Skeletal muscle cell (primary cell): ENCODE results near the gene TBRG4.
A peak's percentile ranks its signal among the peaks of the same experiment; 100 is the strongest.
"Not testable (repeated sequence)": the region's sequence is repeated elsewhere in the genome, so short reads cannot be mapped to it uniquely, and the experiment has no call there.

ENCODE experiments used
- DNase-seq: peaks from one replicate; pipeline ENCODE4 v3.0.0-alpha.2; 2010; ENCODE audit warnings: low read depth
- H3K4me3 ChIP-seq: 2 replicates; pipeline ENCODE4 v1.5.1; 2011; ENCODE audit warnings: low read depth, mild to moderate bottlenecking, control low read depth, low read length, moderate library complexity

The TBRG4 gene

GRCh38 chr7:45111298-45112223, at the start of gene TBRG4:
Gene TBRG4, minus strand, starts transcription at chr7:45111697. Its CDS starts 2,460 bp downstream, at chr7:45109237.
- H3K4me3 ChIP-seq: peak within 1 kb of the TSS; percentile 88
- DNase-seq: peak; percentile 63

GRCh38 chr7:45161138-45161537, 49.6 kb upstream of the TBRG4 start:
- no peak for DNase-seq
- H3K4me3 ChIP-seq: no peak overlapping the region

GRCh38 chr7:45160417-45160881, 49.0 kb upstream of the TBRG4 start:
- no peak for DNase-seq
- no peak overlapping the region for H3K4me3 ChIP-seq

- DNase-seq: no peak
- no peak overlapping the region for H3K4me3 ChIP-seq
Measured at GRCh38 chr7:45159296-45159695, 47.8 kb upstream of the TBRG4 start.

GRCh38 chr7:45158471-45158870, 47.0 kb upstream of the TBRG4 start:
- DNase-seq: no peak
- H3K4me3 ChIP-seq: no peak overlapping the region

GRCh38 chr7:45157653-45158401, 46.3 kb upstream of the TBRG4 start, which contains the start of gene RAMP3:
Gene RAMP3, plus strand, starts transcription at chr7:45157791. Its CDS starts 38 bp downstream, at chr7:45157829.
- no peak for DNase-seq
- no peak within 1 kb of the TSS for H3K4me3 ChIP-seq

GRCh38 chr7:45157286-45157652, 45.8 kb upstream of the TBRG4 start:
- no peak overlapping the region for H3K4me3 ChIP-seq
- no peak for DNase-seq

- H3K4me3 ChIP-seq: no peak overlapping the region
Measured at GRCh38 chr7:45156516-45157272, 45.2 kb upstream of the TBRG4 start.

GRCh38 chr7:45155941-45156340, 44.4 kb upstream of the TBRG4 start:
- no peak for DNase-seq
- H3K4me3 ChIP-seq: no peak overlapping the region

More at GRCh38 chr7:45156516-45157272, 45.2 kb upstream of the TBRG4 start:
- DNase-seq: no peak

- no peak overlapping the region for H3K4me3 ChIP-seq
- DNase-seq: no peak
Measured at GRCh38 chr7:45155357-45155900, 43.9 kb upstream of the TBRG4 start.

- not testable (repeated sequence) for H3K4me3 ChIP-seq, DNase-seq
Measured at GRCh38 chr7:45153861-45154260, 42.4 kb upstream of the TBRG4 start.

- H3K4me3 ChIP-seq: no peak overlapping the region
- DNase-seq: no peak
Measured at GRCh38 chr7:45153233-45153632, 41.7 kb upstream of the TBRG4 start.

GRCh38 chr7:45151967-45152366, 40.5 kb upstream of the TBRG4 start:
- DNase-seq: no peak

GRCh38 chr7:45151131-45151684, 39.7 kb upstream of the TBRG4 start:
- DNase-seq: no peak
- no peak overlapping the region for H3K4me3 ChIP-seq

More at GRCh38 chr7:45151967-45152366, 40.5 kb upstream of the TBRG4 start:
- H3K4me3 ChIP-seq: no peak overlapping the region

- DNase-seq: no peak
- no peak overlapping the region for H3K4me3 ChIP-seq
Measured at GRCh38 chr7:45150199-45150598, 38.7 kb upstream of the TBRG4 start.

GRCh38 chr7:45149606-45150005, 38.1 kb upstream of the TBRG4 start:
- no peak overlapping the region for H3K4me3 ChIP-seq
- DNase-seq: no peak

- no peak overlapping the region for H3K4me3 ChIP-seq
- DNase-seq: no peak
Measured at GRCh38 chr7:45148653-45148973, 37.1 kb upstream of the TBRG4 start.

GRCh38 chr7:45147858-45148652, 36.6 kb upstream of the TBRG4 start:
- no peak overlapping the region for H3K4me3 ChIP-seq

More at GRCh38 chr7:45147858-45148652, 36.6 kb upstream of the TBRG4 start:
- no peak for DNase-seq
